ENCODE data around the gene ZSWIM6.

The ZSWIM6 gene

DNA sequence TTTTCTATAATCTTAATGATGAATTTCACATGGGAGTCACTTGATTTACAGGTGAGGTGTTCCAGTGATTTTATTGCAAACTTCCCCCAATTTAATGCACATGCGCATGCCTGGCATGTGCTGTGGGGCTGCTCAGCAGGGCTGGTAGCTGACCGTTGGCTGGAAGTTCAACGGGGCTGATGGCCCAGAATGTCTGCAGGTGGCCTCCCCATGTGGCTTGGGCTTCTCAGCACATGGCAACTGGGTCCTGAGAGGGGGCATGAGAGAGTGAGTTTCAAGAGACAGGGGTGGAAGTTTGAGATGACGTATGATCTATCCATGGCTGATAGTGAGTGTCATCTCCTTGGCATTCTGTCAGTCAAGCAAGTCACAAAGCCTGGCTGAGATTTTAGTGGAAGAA lies 259.8 kb downstream of the ZSWIM6 start:
- no peak for DNase-seq (ENCODE audit: low read depth)

DNA sequence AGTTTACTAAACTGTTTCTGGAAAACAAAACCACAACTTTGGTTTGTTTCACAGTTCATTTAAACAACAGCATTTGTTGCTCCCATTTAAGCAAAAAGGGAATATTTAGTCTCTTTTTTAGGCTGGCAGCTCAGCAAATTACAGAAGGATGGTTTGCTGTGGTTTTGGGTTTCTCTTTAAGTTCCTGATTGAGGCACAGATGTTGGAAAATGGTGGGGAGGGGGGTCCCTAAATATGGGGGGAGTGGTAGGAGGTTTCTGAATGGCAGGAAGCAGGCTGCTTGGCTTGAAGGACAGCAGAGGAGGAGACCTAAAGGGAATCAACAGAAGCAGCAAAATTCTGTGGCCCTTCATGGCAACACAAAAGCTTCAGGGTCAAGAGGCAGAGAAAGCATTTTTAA lies 263.4 kb downstream of the ZSWIM6 start:
- DNase-seq (ENCODE audit: low read depth) = no peak

Data from GM04504 (cell line).